Ectodermal cell (in vitro differentiated cells): ENCODE data around the gene CLMP.
"Not testable (repeated sequence)": the region's sequence is repeated elsewhere in the genome, so short reads cannot be mapped to it uniquely, and the experiment has no call there.

ENCODE experiments used
- H3K27ac ChIP-seq: 2 replicates; pipeline ENCODE4 v1.7.0; 2013; ENCODE audit warnings: mild to moderate bottlenecking, low read depth, low read length; ENCODE audit not compliant: insufficient read depth, poor library complexity, severe bottlenecking
- H3K27me3 ChIP-seq: 2 replicates; pipeline ENCODE4 v1.7.0; 2013; ENCODE audit warnings: mild to moderate bottlenecking, low read length; ENCODE audit not compliant: insufficient read depth, control insufficient read depth, poor library complexity, severe bottlenecking
- H3K36me3 ChIP-seq: one replicate; pipeline ENCODE4 v1.7.0; 2013; ENCODE audit warnings: low read length; ENCODE audit not compliant: control insufficient read depth, insufficient read depth
- H3K4me1 ChIP-seq: one replicate; pipeline ENCODE4 v1.7.0; 2013; ENCODE audit warnings: low read length; ENCODE audit not compliant: control insufficient read depth, insufficient read depth
- H3K4me3 ChIP-seq: 2 replicates; pipeline ENCODE4 v1.7.0; 2013; ENCODE audit warnings: low read depth, low read length, control low read depth; ENCODE audit not compliant: insufficient read depth
- H3K9me3 ChIP-seq: 2 replicates; pipeline ENCODE4 v1.7.0; 2013; ENCODE audit warnings: mild to moderate bottlenecking, low read length, moderate library complexity; ENCODE audit not compliant: control insufficient read depth
- WGBS, 2 experiments: methylation state at CpG; one replicate each; pipeline ENCODE4 v1.1.7; 2013; ENCODE audit warnings: missing lambda C conversion rate in 2 of 2; 5-methylcytosine and 5-hydroxymethylcytosine counted together

The CLMP gene

DNA sequence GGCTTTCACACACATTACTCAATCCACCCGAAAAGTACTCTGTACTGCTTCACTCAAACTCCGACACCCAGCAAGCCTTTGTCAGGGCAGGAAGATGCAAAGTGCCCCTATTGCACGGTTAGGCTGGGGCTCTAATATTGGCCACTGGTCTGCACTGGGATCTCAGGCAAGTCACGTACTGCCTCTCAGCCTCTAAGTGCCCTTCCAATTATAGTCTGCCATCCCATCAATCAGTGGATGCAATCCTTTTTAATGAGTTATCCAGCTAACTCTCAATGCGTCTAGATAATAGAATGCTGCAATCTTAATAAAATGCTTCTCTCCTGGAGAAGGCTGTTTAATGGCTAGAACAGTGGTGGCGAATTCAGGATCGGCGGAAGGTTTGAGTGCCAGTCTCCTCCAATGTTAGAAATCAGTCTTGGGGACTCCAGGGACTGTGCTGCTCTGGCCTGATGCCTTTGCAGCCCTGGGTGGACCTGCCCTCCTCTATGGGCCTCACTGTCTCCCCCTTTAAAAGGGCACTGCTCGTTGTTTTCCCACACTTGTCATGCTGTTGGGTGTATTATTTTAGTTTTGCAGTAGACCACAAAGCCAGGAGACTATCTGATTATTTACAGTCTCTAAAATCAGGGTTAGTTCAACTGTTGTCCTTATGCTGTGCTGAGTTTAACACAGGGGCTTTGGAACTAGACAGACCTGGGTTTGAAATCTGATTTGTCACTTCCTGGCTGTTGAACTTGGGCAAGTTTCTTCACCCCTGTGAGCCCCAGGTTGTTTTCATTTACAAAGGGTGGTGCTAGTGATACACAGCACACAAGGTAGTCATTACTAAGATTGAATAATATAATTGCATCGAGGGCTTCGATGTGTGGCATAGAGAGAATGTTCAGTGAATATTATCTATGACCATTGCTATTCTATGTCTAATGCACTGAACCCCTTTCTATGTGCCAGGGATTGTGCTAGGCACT, 36.7 kb downstream of the CLMP start:
- H3K4me3 ChIP-seq = no peak overlapping the region
- H3K27ac ChIP-seq = no peak overlapping the region
- WGBS, 2 experiments = 90 to 92% methylated on average over 10 to 11 of the region's 11 CpGs

DNA sequence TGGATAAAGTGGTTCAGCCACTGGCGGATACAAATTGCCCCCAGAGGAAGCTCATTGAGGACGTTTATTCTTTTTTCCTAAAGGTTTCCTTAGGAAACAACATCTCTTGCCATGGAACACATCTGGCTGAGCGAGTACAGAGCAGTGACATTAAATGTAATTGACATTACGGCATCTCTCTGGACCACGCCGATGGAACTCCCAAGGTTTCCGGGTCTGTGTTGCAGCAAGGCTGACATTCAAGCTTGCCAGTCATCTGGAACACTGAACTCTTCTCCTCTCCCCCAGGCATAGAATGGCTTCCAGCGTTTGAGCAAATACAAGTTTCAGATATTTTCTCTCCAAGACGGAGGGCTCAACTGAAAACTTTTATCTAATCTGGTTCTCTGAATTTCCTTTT, 42.1 kb downstream of the CLMP start:
- Histone ChIP-seq H3K4me3 (no peak overlapping the region), H3K36me3 (no peaks in the 10 kb centered on the region), H3K27ac (no peak overlapping the region), H3K9me3 (no peaks in the 10 kb centered on the region), H3K4me1 (no peaks in the 10 kb centered on the region), H3K27me3 (no peaks in the 10 kb centered on the region)
- WGBS, 2 experiments = 93 to 95% methylated on average over 9 of the region's 9 CpGs

More for the DNA sequence above, 36.7 kb downstream of the CLMP start:
- no peaks in the 10 kb centered on the region for H3K4me1 ChIP-seq
- H3K9me3 ChIP-seq = no peaks in the 10 kb centered on the region
- H3K27me3 ChIP-seq = no peaks in the 10 kb centered on the region
- H3K36me3 ChIP-seq = no peaks in the 10 kb centered on the region

DNA sequence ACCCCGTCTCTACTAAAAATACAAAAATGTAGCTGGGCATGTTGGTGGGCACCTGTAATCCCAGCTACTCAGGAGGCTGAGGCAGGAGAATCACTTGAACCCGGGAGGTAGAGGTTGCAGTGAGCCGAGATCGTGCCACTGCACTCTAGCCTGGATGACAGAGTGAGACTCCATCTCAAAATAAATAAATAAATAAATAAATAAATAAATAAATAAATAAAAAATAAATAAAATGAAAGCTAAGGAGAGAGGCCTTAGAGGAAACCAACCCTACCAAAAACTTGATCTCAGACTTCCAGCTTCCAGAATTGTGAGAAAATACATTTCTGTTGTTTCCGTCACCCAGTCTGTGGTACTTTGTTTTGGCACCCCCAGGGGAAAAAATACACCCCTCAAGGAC, 42.7 kb downstream of the CLMP start:
- not testable (repeated sequence) for H3K27me3 ChIP-seq, H3K27ac ChIP-seq, H3K36me3 ChIP-seq, H3K4me1 ChIP-seq, H3K9me3 ChIP-seq, H3K4me3 ChIP-seq
- 91 to 100% methylated on average over 2 of the region's 5 CpGs for WGBS, 2 experiments

DNA sequence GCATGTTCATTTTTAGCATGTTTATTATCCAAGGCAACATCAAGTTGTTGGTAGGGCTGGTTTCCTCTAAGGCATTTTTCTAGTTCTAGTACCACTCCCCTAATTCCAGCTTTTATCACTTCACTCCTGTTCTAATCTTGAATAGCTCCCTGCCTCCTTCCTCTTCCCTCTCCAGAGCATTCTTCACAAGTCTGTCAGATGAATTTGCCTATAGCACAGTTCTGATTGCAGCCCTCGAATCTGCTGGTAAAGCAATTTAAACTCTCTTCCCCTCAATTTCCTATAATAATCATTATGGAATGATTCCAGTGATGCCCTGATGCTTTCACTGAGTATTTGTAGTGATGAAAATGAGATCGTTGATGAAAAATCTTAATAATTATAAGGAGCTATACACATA, 43.3 kb downstream of the CLMP start:
- no peaks in the 10 kb centered on the region for H3K36me3 ChIP-seq
- H3K27me3 ChIP-seq = no peaks in the 10 kb centered on the region
- H3K4me1 ChIP-seq = no peaks in the 10 kb centered on the region
- H3K27ac ChIP-seq = no peak overlapping the region
- WGBS, 2 experiments = 80 to 91% methylated on average over 1 of the region's 2 CpGs
- no peaks in the 10 kb centered on the region for H3K9me3 ChIP-seq
- H3K4me3 ChIP-seq = no peak overlapping the region

DNA sequence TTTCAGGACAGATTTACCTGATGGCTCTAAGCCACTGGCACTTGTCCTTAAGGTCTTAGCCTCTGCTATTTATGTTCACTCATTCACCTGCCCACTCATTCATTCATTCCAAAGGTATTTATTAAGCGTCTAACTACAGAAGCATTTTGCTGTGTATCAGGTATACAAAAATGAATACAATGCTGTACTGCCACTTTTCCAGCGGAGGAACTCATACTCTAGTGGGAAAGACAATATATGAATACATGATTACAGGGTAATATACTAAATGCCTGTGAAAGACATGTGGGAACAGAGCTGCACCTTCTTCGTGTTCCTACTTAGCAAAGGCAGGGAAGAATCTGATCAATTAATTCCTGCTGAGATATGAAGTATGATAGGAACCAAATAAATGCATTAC, 43.7 kb downstream of the CLMP start:
- no peaks in the 10 kb centered on the region for H3K36me3 ChIP-seq
- no peak overlapping the region for H3K4me3 ChIP-seq
- no peak overlapping the region for H3K27ac ChIP-seq
- H3K9me3 ChIP-seq = no peaks in the 10 kb centered on the region
- H3K27me3 ChIP-seq = no peaks in the 10 kb centered on the region
- WGBS, 2 experiments = 88 to 99% methylated on average over 2 to 3 of the region's 3 CpGs
- H3K4me1 ChIP-seq = no peaks in the 10 kb centered on the region

DNA sequence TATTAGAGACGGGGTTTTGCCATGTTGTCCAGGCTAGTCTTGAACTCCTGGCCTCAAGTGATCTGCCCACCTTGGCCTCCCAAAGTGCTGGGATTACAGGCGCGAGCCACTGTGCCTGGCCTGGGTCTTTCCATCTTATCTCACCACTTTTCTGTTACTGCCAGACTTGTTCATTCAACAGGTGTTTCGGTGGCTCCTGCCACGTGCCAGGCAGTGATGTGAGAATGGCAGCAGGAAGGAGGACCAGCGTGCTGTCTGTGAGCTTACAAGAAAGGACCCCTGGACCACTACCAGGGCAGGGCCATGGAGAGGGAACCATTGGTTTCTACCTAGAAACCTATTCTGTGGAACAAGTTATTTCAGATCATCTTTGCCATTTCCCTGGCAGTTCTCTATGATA, 44.2 kb downstream of the CLMP start:
- Histone ChIP-seq H3K4me1 (no peaks in the 10 kb centered on the region), H3K27ac (no peak overlapping the region), H3K4me3 (no peak overlapping the region), H3K9me3 (no peaks in the 10 kb centered on the region), H3K27me3 (no peaks in the 10 kb centered on the region), H3K36me3 (no peaks in the 10 kb centered on the region)
- WGBS, 2 experiments = 90 to 95% methylated on average over 6 of the region's 6 CpGs

DNA sequence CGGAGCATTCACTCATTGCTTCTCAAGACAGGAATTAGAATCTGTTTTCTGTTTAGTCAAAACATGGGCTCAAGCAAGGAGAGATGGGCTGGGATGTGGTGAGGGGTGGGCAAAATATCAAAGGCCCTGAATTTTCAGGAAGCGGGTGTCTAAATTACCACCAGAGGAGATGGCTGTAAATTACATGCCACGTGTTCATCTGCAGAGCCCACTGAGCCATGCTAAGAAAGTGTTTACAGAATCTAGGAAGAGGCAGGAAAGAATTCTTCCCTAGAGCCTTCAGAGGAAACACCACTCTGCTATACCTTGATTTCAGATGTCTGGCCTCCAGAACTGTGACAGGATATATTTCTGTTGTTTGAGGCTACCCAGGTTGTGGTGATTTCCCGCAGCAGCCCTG, 46.1 kb downstream of the CLMP start:
- Histone ChIP-seq H3K9me3 (no peaks in the 10 kb centered on the region), H3K27me3 (no peaks in the 10 kb centered on the region), H3K36me3 (no peaks in the 10 kb centered on the region), H3K27ac (no peak overlapping the region), H3K4me3 (no peak overlapping the region), H3K4me1 (no peaks in the 10 kb centered on the region)
- 92 to 99% methylated on average over 4 of the region's 4 CpGs for WGBS, 2 experiments

DNA sequence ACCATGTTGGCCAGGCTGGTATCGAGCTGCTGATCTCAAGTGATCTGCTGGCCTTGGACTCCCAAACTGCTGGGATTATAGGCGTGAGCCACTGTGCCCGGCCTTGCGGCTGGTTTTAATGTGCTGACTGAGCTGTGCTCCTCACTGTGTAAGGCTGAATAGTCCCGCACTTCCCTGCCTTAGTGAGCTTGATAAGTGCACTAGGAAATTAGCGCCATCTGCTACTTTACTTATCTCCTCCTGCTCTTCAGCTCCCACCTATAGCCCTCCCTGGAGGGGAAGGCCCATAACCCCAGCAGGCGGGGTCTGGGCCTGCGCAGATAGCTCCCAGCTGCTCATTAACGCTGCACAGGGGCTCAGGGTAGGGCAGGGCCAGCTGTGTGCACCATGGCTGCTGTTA, 49.4 kb downstream of the CLMP start:
- H3K36me3 ChIP-seq = no peaks in the 10 kb centered on the region
- H3K27ac ChIP-seq = no peak overlapping the region
- no peaks in the 10 kb centered on the region for H3K9me3 ChIP-seq
- no peaks in the 10 kb centered on the region for H3K27me3 ChIP-seq
- no peak overlapping the region for H3K4me3 ChIP-seq
- no peaks in the 10 kb centered on the region for H3K4me1 ChIP-seq
- WGBS, 2 experiments = 88 to 90% methylated on average over 9 of the region's 9 CpGs

DNA sequence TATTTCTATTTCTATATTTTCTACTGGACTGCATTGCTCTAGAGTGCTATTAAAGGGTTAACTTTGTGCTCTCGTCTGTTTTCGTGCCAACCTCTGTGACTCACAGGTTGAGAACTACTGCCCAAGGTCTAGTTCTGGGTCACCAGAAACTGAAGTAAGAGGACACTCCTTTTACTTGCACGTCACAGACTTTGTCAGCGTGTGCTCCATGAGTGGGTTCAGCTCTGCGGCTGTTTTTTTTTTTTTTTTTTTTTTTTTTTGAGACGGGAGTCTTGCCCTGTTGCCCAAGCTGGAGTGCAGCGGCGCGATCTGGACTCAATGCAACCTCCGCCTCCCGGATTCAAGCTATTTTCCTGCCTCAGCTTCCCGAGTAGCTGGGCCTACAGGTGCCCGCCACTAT, 49.8 kb downstream of the CLMP start:
- H3K36me3 ChIP-seq = no peaks in the 10 kb centered on the region
- H3K27me3 ChIP-seq = no peaks in the 10 kb centered on the region
- no peak overlapping the region for H3K27ac ChIP-seq
- no peaks in the 10 kb centered on the region for H3K4me1 ChIP-seq
- H3K9me3 ChIP-seq = no peaks in the 10 kb centered on the region
- H3K4me3 ChIP-seq = no peak overlapping the region
- 80 to 82% methylated on average over 13 of the region's 13 CpGs for WGBS, 2 experiments

DNA sequence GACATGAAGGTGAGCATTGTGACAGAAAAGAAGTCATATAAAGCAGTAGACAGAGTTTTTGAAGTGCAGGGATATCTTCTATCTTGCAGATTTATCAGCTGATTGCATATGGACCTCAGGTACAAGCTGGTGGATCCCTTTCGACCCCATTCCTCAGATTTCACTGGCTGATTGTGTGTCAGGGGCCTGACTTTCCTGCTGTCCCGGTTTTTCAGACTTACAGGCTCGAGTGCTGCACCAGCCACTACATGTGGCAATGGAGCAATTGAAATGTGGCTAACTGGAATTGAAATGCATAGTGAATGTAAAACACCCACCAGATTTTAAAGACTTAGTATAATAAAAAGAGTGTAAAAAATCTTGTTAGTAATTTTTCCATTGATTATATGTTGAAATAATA, 50.3 kb downstream of the CLMP start:
- H3K27me3 ChIP-seq = no peaks in the 10 kb centered on the region
- no peaks in the 10 kb centered on the region for H3K4me1 ChIP-seq
- no peaks in the 10 kb centered on the region for H3K36me3 ChIP-seq
- H3K4me3 ChIP-seq = no peak overlapping the region
- 86 to 94% methylated on average over 3 of the region's 3 CpGs for WGBS, 2 experiments
- H3K27ac ChIP-seq = no peak overlapping the region
- H3K9me3 ChIP-seq = no peaks in the 10 kb centered on the region
